H1 (cell line): Measurements from ENCODE around the gene MAPT. TPM values are rescaled to one million over a fixed set of nuclear protein-coding genes. Genes with fewer than 3 reads are reported as not detected.

Experiments used
- CTBP2 ChIP-seq: IDR thresholded peaks from 2 replicates; pipeline ENCODE4 v1.7.0; 2011; ENCODE audit warnings: borderline replicate concordance, mild to moderate bottlenecking, moderate library complexity, mixed read lengths, low read length; ENCODE audit not compliant: insufficient read depth, insufficient read length
- GABPA ChIP-seq: IDR thresholded peaks from 2 replicates; pipeline ENCODE4 v1.6.1; 2011; ENCODE audit warnings: mild to moderate bottlenecking, low read length, moderate library complexity, borderline replicate concordance; ENCODE audit not compliant: insufficient read depth
- HDAC6 ChIP-seq: IDR thresholded peaks from one replicate; pipeline ENCODE4 v1.7.1; 2012; ENCODE audit warnings: low read depth, mild to moderate bottlenecking, inconsistent platforms, low read length, moderate library complexity
- RBBP5 ChIP-seq: IDR thresholded peaks from 2 replicates; pipeline ENCODE4 v1.7.1; 2012; ENCODE audit warnings: low read depth, mild to moderate bottlenecking, inconsistent platforms, low read length, moderate library complexity, borderline replicate concordance
- polyA plus RNA-seq, 7 experiments: library from polyadenylated mRNA; depleted of rRNA in 3 of 7; stranded (reverse) in 5 of 7; unstranded in 2 of 7; fragments of >200 nt in 5 of 7; fragments of 200-250 nt in 2 of 7; gene quantifications; 1 replicate in 5 of 7; 2 replicates in 1 of 7; 4 replicates in 1 of 7; pipeline versions ENCODE4 v1.2.1 to v1.2.3, GENCODE V29; 2011 to 2013; ENCODE audit warnings: missing spikeins in 2 of 7, mixed read lengths in 2 of 7
- total RNA-seq: library from RNA; stranded (reverse); fragmentation: NEBNext Ultra II Directional; extraction: Animal tissue kit (Norgen Biotek cat#: 25700); gene quantifications from 2 replicates; pipeline ENCODE4 v1.2.1, GENCODE V29; 2021

MAPT gene
- total and polyA plus RNA-seq, 2 of the 8 experiments (the other 6 are each of a cell fraction or from before 2014, with no cell fraction given) = 0.54 to 1.7 TPM

- TF ChIP-seq HDAC6 (no peak), RBBP5 (no peak), GABPA (no peak), CTBP2 (no peak)
These were observed 66.9 kb downstream of the MAPT start (continued) for GRCh38 chr17:45961206-45961605.
